SKM-1 (cell line): Measurements from ENCODE around the gene CFAP43.

Experiments used
- DNase-seq: peaks from one replicate; lab custom pipeline; 2025; ENCODE audit not compliant: unreplicated experiment; lab: John Stamatoyannopoulos, UW

Gene CFAP43

GRCh38 chr10:104142081-104142480 is 90.1 kb downstream of the CFAP43 start:
- DNase-seq = no peak

- no peak for DNase-seq
Observed at GRCh38 chr10:104139221-104139620, 92.9 kb downstream of the CFAP43 start.

GRCh38 chr10:104138131-104138530 is 94.0 kb downstream of the CFAP43 start:
- no peak for DNase-seq

- no peak for DNase-seq
Observed at GRCh38 chr10:104130041-104130440, 102.1 kb downstream of the CFAP43 start.

- no peak for DNase-seq
Observed at GRCh38 chr10:104128214-104128613, 104.0 kb downstream of the CFAP43 start.

GRCh38 chr10:104127411-104127810 is 104.8 kb downstream of the CFAP43 start:
- DNase-seq = no peak

- DNase-seq = no peak
Observed at GRCh38 chr10:104123397-104123796, 108.8 kb downstream of the CFAP43 start.

- no peak for DNase-seq
Observed at GRCh38 chr10:104122225-104123107, 109.7 kb downstream of the CFAP43 start.

- DNase-seq = peak; percentile 97
Observed at GRCh38 chr10:104121485-104122224, 110.5 kb downstream of the CFAP43 start, which contains the start of gene SFR1. Gene SFR1, plus strand, starts transcription at chr10:104122171. Its CDS starts 13 bp downstream, at chr10:104122184.

- DNase-seq = peak; percentile 54
Observed at GRCh38 chr10:104120903-104121484, 111.2 kb downstream of the CFAP43 start.

GRCh38 chr10:104120512-104120902 is 111.7 kb downstream of the CFAP43 start:
- DNase-seq = no peak

GRCh38 chr10:104119996-104120395 is 112.2 kb downstream of the CFAP43 start:
- no peak for DNase-seq

- no peak for DNase-seq
Observed at GRCh38 chr10:104117839-104118323, 114.3 kb downstream of the CFAP43 start.

- DNase-seq = no peak
Observed at GRCh38 chr10:104113376-104113956, 118.7 kb downstream of the CFAP43 start.

GRCh38 chr10:104109908-104110662 is 122.1 kb downstream of the CFAP43 start:
- DNase-seq = no peak

- no peak for DNase-seq
Observed at GRCh38 chr10:104104926-104105325, 127.2 kb downstream of the CFAP43 start.

GRCh38 chr10:104104418-104104817 is 127.7 kb downstream of the CFAP43 start:
- DNase-seq = no peak

- DNase-seq = no peak
Observed at GRCh38 chr10:104103956-104104355, 128.2 kb downstream of the CFAP43 start.

- DNase-seq = no peak
Observed at GRCh38 chr10:104101902-104102301, 130.3 kb downstream of the CFAP43 start.

- no peak for DNase-seq
Observed at GRCh38 chr10:104100795-104101194, 131.4 kb downstream of the CFAP43 start.
